GM18508 (cell line): ENCODE results near the gene KCNJ9.
"Not testable (repeated sequence)": the region's sequence is repeated elsewhere in the genome, so short reads cannot be mapped to it uniquely, and the experiment has no call there.

Experiments used
- ATAC-seq: cut with Tn5 transposase; IDR thresholded peaks from one replicate; pipeline ENCODE4 v1.9.1; 2021; ENCODE audit warnings: moderate number of reproducible peaks; ENCODE audit not compliant: insufficient read depth, unreplicated experiment

Gene KCNJ9

DNA sequence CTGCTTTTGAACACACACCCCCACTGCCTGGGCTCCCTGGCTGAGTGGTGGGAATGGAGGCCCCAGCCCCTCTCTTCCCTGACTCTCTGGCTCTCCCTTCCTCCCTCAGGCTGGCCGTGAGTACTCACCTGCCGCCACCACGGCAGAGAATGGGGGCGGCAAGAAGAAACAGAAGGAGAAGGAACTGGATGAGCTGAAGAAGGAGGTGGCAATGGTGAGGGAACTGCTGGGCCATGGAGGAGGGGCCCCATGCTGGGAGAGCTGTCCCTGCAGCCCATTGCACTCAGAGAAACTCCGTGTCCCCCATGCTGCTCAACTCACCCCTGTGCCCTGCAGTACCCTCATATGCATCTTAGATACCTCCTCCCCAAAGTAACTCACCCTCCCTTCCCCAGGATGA is 39.5 kb downstream of the KCNJ9 start:
- ATAC-seq = no peak

GRCh38 chr1:160121388-160121787 is 40.0 kb downstream of the KCNJ9 start:
- no peak for ATAC-seq

- no peak for ATAC-seq
These were observed 41.7 kb downstream of the KCNJ9 start for GRCh38 chr1:160122978-160123495.

- ATAC-seq = no peak
These were observed 42.4 kb downstream of the KCNJ9 start for GRCh38 chr1:160123726-160124125.

DNA sequence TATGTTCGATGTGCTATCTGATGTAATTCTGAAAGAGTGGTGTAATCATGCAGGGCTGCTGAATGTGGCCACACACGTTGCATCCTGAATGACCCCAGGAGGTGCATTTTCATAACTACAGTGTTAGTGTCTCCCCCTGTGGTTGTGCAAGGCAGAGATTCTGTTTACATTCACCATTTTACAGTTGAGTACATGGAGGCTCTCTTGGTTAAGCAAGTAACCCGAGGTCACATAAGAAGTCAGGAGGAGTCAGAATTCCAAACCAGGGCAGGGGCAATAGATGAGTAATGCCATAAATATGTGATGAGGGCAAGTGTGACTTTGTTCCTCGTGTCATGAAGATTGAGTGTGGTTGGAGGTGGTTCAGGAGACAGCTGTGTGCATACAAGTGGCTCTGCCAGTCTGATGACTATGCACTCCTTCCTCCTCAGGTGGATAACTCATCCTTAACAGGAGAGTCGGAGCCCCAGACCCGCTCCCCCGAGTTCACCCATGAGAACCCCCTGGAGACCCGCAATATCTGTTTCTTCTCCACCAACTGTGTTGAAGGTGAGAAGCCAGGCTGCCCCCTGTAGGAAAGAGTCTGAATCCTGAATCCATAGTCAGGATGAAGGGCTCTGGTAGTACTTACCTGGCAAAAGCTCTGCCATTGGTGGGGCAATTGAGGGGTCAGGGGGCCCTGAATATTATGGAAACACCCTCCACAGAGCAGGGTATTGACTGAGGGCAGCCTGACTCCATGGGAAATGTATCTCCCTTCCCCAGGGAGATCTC is 43.6 kb downstream of the KCNJ9 start:
- ATAC-seq = no peak

DNA sequence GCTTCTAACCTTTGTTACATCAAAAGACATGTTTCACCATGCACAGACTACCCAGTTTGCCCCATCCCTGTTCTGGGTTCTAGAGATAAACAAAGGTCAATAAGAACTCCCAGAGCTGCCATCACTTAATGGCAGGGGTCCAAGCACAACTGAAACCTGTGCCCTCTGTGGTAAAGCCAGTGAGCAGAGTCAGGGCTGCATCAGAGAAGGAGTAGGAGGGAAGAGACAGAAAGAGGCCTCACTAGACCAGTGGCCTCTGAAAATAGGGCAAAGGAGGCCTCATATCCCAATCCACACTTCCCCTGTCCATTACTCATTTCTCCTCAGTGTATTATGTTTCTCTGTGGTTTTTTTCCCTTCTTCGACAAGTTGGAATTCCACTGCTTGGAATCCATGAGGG is 44.4 kb downstream of the KCNJ9 start:
- no peak for ATAC-seq

DNA sequence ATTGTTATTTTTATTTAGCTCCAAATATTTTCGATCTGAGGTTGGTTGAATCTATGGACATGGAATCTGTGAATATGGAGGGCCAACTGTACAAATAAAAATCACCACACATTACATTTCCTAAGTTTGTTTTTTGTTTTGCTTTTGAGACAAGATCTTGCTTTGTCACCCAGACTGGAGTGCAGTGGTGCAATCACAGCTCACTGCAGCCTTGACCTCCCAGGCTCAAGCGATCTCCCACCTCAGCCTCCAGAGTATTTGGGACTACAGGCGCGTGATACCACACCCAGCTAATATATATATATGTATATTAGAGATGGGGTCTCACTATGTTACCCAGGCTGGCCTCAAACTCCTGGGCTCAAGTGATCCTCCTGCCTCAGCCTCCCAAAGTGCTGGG is 45.0 kb downstream of the KCNJ9 start:
- ATAC-seq = not testable (repeated sequence)

DNA sequence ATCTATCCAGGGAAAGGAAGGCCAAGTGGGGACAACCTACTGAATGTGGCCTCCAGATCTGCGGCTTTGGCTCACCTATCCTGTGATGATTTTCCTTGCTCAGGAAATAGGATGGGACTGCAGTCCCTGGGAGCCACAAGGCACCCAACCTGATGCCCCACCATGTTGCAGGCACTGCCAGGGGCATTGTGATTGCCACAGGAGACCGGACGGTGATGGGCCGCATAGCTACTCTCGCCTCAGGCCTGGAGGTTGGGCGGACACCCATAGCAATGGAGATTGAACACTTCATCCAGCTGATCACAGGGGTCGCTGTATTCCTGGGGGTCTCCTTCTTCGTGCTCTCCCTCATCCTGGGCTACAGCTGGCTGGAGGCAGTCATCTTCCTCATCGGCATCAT is 46.0 kb downstream of the KCNJ9 start:
- ATAC-seq = no peak

DNA sequence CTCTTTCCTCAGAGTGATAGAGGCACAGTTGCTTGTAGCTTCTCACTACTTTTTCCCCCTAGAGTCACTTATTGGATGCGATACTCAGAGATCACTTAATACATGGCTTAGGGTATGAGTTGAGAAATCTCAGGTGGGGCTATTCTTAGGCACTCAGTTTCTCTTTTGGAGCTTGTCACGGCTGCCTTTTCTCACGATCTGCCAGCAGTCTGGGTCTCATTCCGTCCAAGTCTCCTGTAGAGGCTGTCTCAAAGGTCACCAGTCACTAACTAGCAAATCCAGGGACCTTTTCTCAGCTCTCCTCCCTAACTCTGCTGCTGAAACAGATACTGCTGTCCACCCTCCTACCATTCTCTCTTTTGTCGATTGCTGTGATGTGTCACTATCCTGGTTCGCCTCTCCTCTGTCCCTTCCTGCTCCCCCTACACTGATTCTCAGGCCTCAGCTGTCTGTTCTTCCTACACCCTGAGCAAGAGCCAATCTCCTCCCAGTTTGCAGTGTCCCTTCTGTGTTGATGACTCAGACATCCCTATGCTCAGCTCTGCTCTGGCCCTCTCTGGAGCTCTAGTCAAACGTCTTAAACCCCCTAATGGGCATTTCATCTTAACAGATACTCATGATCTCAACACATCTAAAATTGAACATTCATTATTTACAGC is 46.7 kb downstream of the KCNJ9 start:
- no peak for ATAC-seq

DNA sequence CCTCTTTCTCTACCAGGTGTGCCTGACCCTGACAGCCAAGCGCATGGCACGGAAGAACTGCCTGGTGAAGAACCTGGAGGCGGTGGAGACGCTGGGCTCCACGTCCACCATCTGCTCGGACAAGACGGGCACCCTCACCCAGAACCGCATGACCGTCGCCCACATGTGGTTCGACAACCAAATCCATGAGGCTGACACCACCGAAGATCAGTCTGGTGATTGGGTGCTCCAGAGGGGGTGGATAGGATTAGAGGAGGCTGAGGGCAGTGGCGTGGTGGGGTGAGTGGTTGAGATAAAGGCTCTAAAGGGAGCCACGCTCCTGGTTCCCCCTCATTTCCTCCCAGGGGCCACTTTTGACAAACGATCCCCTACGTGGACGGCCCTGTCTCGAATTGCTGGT is 47.3 kb downstream of the KCNJ9 start:
- ATAC-seq = no peak

GRCh38 chr1:160129046-160129445 is 47.7 kb downstream of the KCNJ9 start:
- ATAC-seq = no peak

DNA sequence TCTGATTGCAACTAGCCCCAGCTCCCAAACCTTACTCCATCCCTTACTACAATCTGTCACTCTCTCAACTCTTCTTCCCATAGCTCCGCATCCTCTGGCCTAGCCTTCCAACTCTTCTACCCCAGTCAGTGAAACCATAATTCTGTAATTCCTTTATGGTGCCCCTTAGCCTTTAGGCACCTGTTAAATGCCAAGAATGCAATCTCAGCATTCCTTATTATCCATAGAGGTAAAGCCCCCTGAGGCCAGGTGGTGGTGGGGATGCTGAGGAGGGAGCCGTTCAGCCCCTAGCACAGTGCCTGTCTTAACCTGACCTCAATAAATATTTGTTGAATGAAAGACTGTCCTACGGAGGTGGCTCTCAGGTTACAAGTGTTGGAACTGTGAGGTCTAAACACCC is 48.2 kb downstream of the KCNJ9 start:
- no peak for ATAC-seq

- no peak for ATAC-seq
These were observed 48.6 kb downstream of the KCNJ9 start for GRCh38 chr1:160129966-160130365.

- ATAC-seq = no peak
These were observed 49.1 kb downstream of the KCNJ9 start for GRCh38 chr1:160130486-160130885.

- ATAC-seq = no peak
These were observed 49.6 kb downstream of the KCNJ9 start for GRCh38 chr1:160130939-160131338.

GRCh38 chr1:160131803-160132565 is 50.6 kb downstream of the KCNJ9 start:
- ATAC-seq = no peak

- ATAC-seq = no peak
These were observed 52.8 kb downstream of the KCNJ9 start for GRCh38 chr1:160133990-160134770.

GRCh38 chr1:160134791-160135572 is 53.6 kb downstream of the KCNJ9 start:
- no peak for ATAC-seq

DNA sequence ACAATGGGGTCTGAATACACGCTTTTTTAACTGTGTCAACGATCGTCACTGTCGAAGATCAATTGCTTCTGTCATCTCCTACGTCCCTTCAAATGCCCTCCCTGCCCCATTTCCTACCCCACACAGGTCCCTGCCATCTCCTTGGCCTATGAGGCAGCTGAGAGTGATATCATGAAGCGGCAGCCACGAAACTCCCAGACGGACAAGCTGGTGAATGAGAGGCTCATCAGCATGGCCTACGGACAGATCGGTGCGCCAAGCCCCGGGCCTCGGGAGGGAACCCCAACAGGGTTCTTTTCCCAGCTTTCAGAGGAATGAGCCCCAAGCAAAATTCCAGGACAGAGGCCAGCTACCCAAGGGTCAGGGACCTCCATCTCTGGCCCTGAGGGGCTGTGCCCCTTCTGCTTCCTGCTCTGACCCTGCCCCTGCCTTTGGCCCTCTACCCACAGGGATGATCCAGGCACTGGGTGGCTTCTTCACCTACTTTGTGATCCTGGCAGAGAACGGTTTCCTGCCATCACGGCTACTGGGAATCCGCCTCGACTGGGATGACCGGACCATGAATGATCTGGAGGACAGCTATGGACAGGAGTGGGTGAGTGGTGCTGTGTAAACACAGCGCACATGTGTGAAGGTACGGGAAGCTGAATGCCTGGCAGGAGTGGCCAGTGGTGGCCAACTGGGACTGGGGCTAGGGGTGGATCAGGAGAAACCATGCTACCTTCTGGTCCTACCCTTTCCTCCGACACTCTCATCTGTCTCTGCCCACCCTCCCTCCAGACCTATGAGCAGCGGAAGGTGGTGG is 55.0 kb downstream of the KCNJ9 start:
- ATAC-seq = no peak
